Measurements from ENCODE around the gene INO80C. TPM values are rescaled to one million over a fixed set of nuclear protein-coding genes. Genes with fewer than 3 reads are reported as not detected.

INO80C gene
- total RNA-seq, 6 experiments from 2014 or later: 10.4 to 13.3 (median 12.1) TPM

DNA sequence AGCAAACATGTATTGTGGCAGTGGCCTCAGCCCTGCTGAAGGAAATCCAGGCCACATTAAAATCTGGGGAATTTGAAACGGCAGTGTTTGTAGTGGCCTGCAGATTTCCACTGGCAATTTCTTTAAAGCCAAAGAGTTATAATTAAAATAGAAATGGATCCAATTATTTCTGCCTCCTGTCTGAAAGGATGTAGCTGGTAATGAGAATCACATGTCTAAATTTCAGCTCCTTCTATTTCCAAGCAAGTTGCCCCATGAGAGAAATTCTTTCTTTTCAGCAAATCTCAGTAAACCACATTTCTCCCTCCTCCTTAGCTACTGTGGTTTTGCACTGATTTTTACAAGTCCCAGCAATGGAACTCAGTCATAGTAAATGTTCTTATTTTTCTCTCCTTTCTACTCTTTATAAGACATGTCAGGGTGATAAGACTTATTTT is 65.2 kb downstream of the INO80C start:
- DNase-seq: no peak

DNA sequence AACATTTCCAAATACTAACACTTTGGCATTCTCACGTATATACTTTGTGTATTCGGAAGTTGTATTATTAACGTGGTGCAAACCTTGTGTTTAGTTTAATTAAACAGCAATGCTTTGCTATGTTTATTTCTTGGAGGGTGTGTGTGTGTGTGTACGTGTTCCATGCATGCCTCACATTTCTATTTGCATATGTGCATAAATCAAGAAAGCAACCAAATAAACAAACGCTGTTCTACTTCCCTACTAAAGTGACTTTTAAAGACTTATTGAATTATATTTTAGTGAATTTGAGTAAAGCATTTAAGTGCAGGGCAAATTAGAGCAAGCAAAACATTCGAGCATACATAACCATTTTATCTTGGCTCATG is 66.4 kb downstream of the INO80C start:
- no peak overlapping the region for H3K27ac Mint-ChIP-seq
- no peaks in the 10 kb centered on the region for H3K36me3 Mint-ChIP-seq (ENCODE audit: low read depth)
- no peaks in the 10 kb centered on the region for H3K9me3 Mint-ChIP-seq
- no peaks in the 10 kb centered on the region for H3K4me1 Mint-ChIP-seq (ENCODE audit: low read depth)
- H3K27me3 Mint-ChIP-seq (ENCODE audit: insufficient read depth): peaks cover 11% of the 10 kb centered on the region
- no peak for DNase-seq
- TF ChIP-seq CTCF (IDR thresholded peaks at IDR 0.05): no peak
- H3K4me3 Mint-ChIP-seq: no peak overlapping the region

More for the DNA sequence above, 65.2 kb downstream of the INO80C start:
- Mint-ChIP-seq H3K27me3 (ENCODE audit: insufficient read depth) (peaks cover 6% of the 10 kb centered on the region), H3K4me3 (no peak overlapping the region), H3K36me3 (ENCODE audit: low read depth) (no peaks in the 10 kb centered on the region), H3K4me1 (ENCODE audit: low read depth) (no peaks in the 10 kb centered on the region), H3K27ac (no peak overlapping the region), H3K9me3 (no peaks in the 10 kb centered on the region)
- TF ChIP-seq CTCF (IDR thresholded peaks at IDR 0.05): no peak

DNA sequence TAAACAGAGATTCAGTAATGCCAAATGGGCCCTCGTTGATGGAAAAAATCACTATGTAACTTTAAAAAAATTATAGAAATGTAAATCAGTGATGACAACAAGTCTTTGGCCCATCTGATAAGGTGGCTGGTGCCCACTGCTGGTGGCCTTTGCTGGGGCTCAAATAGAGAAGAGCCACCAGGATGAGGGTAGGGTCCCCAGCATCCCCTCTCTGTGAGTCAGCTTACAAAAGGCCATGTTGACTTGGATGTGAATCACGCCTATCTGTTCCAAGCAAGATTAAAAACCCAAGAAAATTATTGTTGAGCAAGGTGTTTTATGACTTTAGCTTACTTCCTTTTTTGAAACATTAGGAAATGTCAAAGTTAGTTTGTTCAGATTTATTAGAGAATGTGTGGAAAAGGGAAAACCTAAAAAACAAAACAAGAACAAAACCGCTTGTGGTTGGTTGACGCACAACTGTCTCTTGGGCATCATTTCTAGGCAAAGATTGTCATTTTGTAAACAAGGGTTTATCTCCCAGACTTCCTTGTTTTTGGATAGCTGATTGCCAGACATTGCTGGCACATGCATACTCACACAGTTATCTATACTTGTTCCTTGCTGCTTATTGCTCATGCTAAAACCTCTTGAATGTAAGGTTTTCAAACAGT is 66.9 kb downstream of the INO80C start:
- Mint-ChIP-seq H3K4me3 (no peak overlapping the region), H3K36me3 (ENCODE audit: low read depth) (no peaks in the 10 kb centered on the region), H3K27ac (no peak overlapping the region), H3K9me3 (no peaks in the 10 kb centered on the region), H3K27me3 (ENCODE audit: insufficient read depth) (peaks cover 11% of the 10 kb centered on the region), H3K4me1 (ENCODE audit: low read depth) (no peaks in the 10 kb centered on the region)
- no peak for DNase-seq
- no peak for TF ChIP-seq CTCF (IDR thresholded peaks at IDR 0.05)

DNA sequence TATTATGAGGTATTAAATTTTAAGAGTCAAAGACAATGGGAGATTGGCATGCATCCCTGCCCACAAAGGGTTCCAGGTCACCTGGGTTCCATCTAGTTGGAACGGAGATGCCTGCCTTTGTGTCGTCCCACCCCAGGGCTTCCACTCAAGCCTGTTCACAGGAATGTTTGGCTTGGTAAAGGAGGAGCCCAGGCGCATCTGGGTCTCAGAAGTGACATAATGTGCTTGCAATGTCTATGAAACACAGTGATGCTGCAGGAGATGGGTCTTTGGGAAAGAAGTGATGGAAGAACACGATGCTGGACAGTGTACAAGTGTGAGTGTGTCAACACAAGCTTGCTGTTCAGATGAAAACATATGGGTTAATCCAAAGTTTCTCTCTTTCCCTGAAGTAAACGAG is 71.0 kb downstream of the INO80C start:
- Mint-ChIP-seq H3K4me3 (no peak overlapping the region), H3K36me3 (ENCODE audit: low read depth) (no peaks in the 10 kb centered on the region), H3K4me1 (ENCODE audit: low read depth) (no peaks in the 10 kb centered on the region), H3K27ac (no peak overlapping the region), H3K27me3 (ENCODE audit: insufficient read depth) (peaks cover 21% of the 10 kb centered on the region), H3K9me3 (no peaks in the 10 kb centered on the region)
- no peak for TF ChIP-seq CTCF (IDR thresholded peaks at IDR 0.05)
- DNase-seq: no peak

- Mint-ChIP-seq H3K9me3 (no peaks in the 10 kb centered on the region), H3K4me1 (ENCODE audit: low read depth) (no peaks in the 10 kb centered on the region), H3K27me3 (ENCODE audit: insufficient read depth) (peaks cover 21% of the 10 kb centered on the region), H3K4me3 (no peak overlapping the region), H3K27ac (no peak overlapping the region), H3K36me3 (ENCODE audit: low read depth) (no peaks in the 10 kb centered on the region)
- TF ChIP-seq CTCF (IDR thresholded peaks at IDR 0.05): no peak
- DNase-seq: no peak
Observed at GRCh38 chr18:35424356-35424755, 73.4 kb downstream of the INO80C start.

Measured in HFFc6 (cell line).